ENCODE data around the gene MLLT10.

MLLT10 gene

DNA sequence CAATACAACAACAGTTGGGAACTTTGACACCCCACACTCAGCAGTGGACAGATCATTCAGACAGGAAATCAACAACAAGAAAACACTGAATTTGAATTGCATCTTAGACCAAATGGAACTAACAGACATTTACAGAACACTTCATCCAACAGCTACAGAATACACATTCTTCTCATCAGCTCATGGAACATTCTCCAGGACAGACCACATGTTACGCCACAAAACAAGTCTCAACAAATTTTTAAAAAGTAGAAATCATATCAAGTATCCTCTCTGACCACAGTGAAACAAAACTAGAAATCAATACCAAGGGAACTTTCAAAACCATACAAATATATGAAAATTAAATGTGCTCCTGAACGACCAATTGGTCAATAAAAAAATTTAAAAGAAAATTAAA lies 257.2 kb downstream of the MLLT10 start:
- DNase-seq (ENCODE audit: low read depth in 2 of 2): no peak

Data from stimulated activated CD8-positive, alpha-beta memory T cell treated with anti-CD3 and anti-CD28 coated beads, Interleukin-15, amount 100 ng/mL, for 4 hours (primary cell).